HEK293T (cell line): ENCODE results near the gene RANBP10.

Experiments used
- ARNT ChIP-seq: fragments of 450-650 bp; IDR thresholded peaks from 2 replicates; pipeline ENCODE4 v1.6.1; 2017; ENCODE audit warnings: mild to moderate bottlenecking
- BHLHE40 ChIP-seq: fragments of 450-650 bp; IDR thresholded peaks from 2 replicates; pipeline ENCODE4 v1.6.1; 2016; ENCODE audit warnings: mild to moderate bottlenecking, moderate library complexity, borderline replicate concordance
- CTBP1 ChIP-seq: fragments of 450-650 bp; IDR thresholded peaks from 2 replicates; pipeline ENCODE4 v1.6.1; 2016; ENCODE audit warnings: borderline replicate concordance
- ELF4 ChIP-seq: fragments of 450-650 bp; IDR thresholded peaks from 2 replicates; pipeline ENCODE4 v1.6.1; 2017; ENCODE audit warnings: antibody characterized with exemption
- FOXM1 ChIP-seq: fragments of 450-650 bp; IDR thresholded peaks from 2 replicates; pipeline ENCODE4 v1.6.1; 2017; ENCODE audit warnings: mild to moderate bottlenecking, borderline replicate concordance
- HDGF ChIP-seq: fragments of 450-650 bp; IDR thresholded peaks from 2 replicates; pipeline ENCODE4 v1.6.1; 2017; ENCODE audit warnings: antibody characterized with exemption, borderline replicate concordance
- L3MBTL2 ChIP-seq: fragments of 450-650 bp; conservative IDR thresholded peaks from 2 replicates; pipeline ENCODE4 v1.6.1; 2016; ENCODE audit warnings: mild to moderate bottlenecking
- LEF1 ChIP-seq: fragments of 450-650 bp; IDR thresholded peaks from 2 replicates; pipeline ENCODE4 v1.6.1; 2017; ENCODE audit warnings: mild to moderate bottlenecking, borderline replicate concordance
- NFRKB ChIP-seq: fragments of 450-650 bp; IDR thresholded peaks from 2 replicates; pipeline ENCODE4 v1.6.1; 2016; ENCODE audit warnings: mild to moderate bottlenecking, moderate library complexity
- SP1 ChIP-seq: fragments of 450-650 bp; IDR thresholded peaks from 2 replicates; pipeline ENCODE4 v1.6.1; 2017
- SUZ12 ChIP-seq: fragments of 450-650 bp; IDR thresholded peaks from 2 replicates; pipeline ENCODE4 v1.6.1; 2016; ENCODE audit warnings: mild to moderate bottlenecking
- TARDBP ChIP-seq: fragments of 450-650 bp; IDR thresholded peaks from 2 replicates; pipeline ENCODE4 v1.6.1; 2016
- ZNF384 ChIP-seq: fragments of 450-650 bp; IDR thresholded peaks from 2 replicates; pipeline ENCODE4 v1.6.1; 2016

- TF ChIP-seq BHLHE40 (no peak), ELF4 (no peak), TARDBP (no peak), FOXM1 (no peak), SP1 (no peak), SUZ12 (no peak), HDGF (no peak), ZNF384 (no peak), L3MBTL2 (no peak), LEF1 (no peak), NFRKB (no peak), ARNT (no peak), CTBP1 (no peak)
These were observed 76.6 kb downstream of the RANBP10 start for GRCh38 chr16:67729636-67730248.
